Thoracic aorta (tissue), 2 donors: Measurements from ENCODE around the gene GAS6. TPM values are rescaled to one million over a fixed set of nuclear protein-coding genes. Genes with fewer than 3 reads are reported as not detected.

Experiments used
- ATAC-seq: fragments of 150-250 bp; one replicate; pipeline ENCODE4 v1.8.0; 2017; ENCODE audit warnings: low read depth; ENCODE audit not compliant: insufficient number of reproducible peaks, low FRiP score
- DNase-seq: peaks from one replicate; pipeline ENCODE4 v3.0.0-alpha.2; 2020; ENCODE audit warnings: low spot score
- H3K27ac ChIP-seq, 2 donors: fragments of 200-600 bp; sonication (generic); 1 replicate in 1 of 2; 2 replicates in 1 of 2; pipeline ENCODE4 v1.5.1; 2016; ENCODE audit warnings: mild to moderate bottlenecking in 2 of 2, moderate library complexity in 2 of 2
- H3K27me3 ChIP-seq: fragments of 200-600 bp; sonication (generic); replicated peaks from 2 replicates; pipeline ENCODE4 v1.6.0; 2016; ENCODE audit warnings: mild to moderate bottlenecking; ENCODE audit not compliant: insufficient read depth
- H3K36me3 ChIP-seq: fragments of 200-600 bp; sonication (generic); one replicate; pipeline ENCODE4 v1.5.1; 2016
- H3K4me1 ChIP-seq, 2 donors: fragments of 200-600 bp; sonication (generic); 1 replicate in 1 of 2; 2 replicates in 1 of 2; pipeline versions ENCODE4 v1.5.1 to v1.6.0; 2016; ENCODE audit warnings: low read depth in 2 of 2, mild to moderate bottlenecking in 1 of 2; ENCODE audit not compliant: control insufficient read depth in 1 of 2
- H3K4me3 ChIP-seq: fragments of 200-600 bp; sonication (generic); 2 replicates; pipeline ENCODE4 v1.5.1; 2016; ENCODE audit warnings: mild to moderate bottlenecking
- H3K9me3 ChIP-seq: fragments of 200-600 bp; sonication (generic); 2 replicates; pipeline ENCODE4 v1.5.1; 2016
- CTCF ChIP-seq: fragments of 200-600 bp; sonication (generic); IDR thresholded peaks from one replicate; pipeline ENCODE4 v1.5.1; 2019; ENCODE audit warnings: antibody characterized with exemption
- total RNA-seq, 2 donors: library from RNA; depleted of rRNA; stranded (reverse); fragments of >200 nt; gene quantifications; one replicate each; pipeline versions ENCODE4 v1.1.0 to v1.2.3, GENCODE V29; 2016

The GAS6 gene
- total RNA-seq, 2 donors from 2014 or later = 854 to 1,319 TPM

- no peaks in the 10 kb centered on the region for H3K9me3 ChIP-seq
- no peak for TF ChIP-seq CTCF
- H3K27ac ChIP-seq = peak overlapping the region; percentile 47 to 63
- ATAC-seq (no peak), DNase-seq (no peak)
- H3K27me3 ChIP-seq = no peaks in the 10 kb centered on the region
- H3K36me3 ChIP-seq = no peaks in the 10 kb centered on the region
- H3K4me1 ChIP-seq = peaks cover 29 to 39% of the 10 kb centered on the region in 2 donors
- peak overlapping the region; percentile 17 for H3K4me3 ChIP-seq
Measured at GRCh38 chr13:113813749-113814434, 50.0 kb downstream of the GAS6 start.

GRCh38 chr13:113813070-113813748 lies 50.7 kb downstream of the GAS6 start:
- H3K27me3 ChIP-seq = no peaks in the 10 kb centered on the region
- no peak for TF ChIP-seq CTCF
- no peaks in the 10 kb centered on the region for H3K36me3 ChIP-seq
- H3K4me1 ChIP-seq = peaks cover 26 to 32% of the 10 kb centered on the region in 2 donors
- ATAC-seq = no peak
- DNase-seq = no peak
- peak overlapping the region; percentile 47 to 63 for H3K27ac ChIP-seq
- H3K4me3 ChIP-seq = peak overlapping the region; percentile 17
- peaks cover 4% of the 10 kb centered on the region for H3K9me3 ChIP-seq

- DNase-seq (no peak), ATAC-seq (no peak)
- H3K9me3 ChIP-seq = peaks cover 4% of the 10 kb centered on the region
- H3K27ac ChIP-seq = no peak overlapping the region
- H3K36me3 ChIP-seq = no peaks in the 10 kb centered on the region
- no peak for TF ChIP-seq CTCF
- H3K27me3 ChIP-seq = no peaks in the 10 kb centered on the region
- peaks cover 19 to 26% of the 10 kb centered on the region in 2 donors for H3K4me1 ChIP-seq
- no peak overlapping the region for H3K4me3 ChIP-seq
Measured at GRCh38 chr13:113812178-113813040, 51.5 kb downstream of the GAS6 start.

- no peak for ATAC-seq
- H3K9me3 ChIP-seq = peaks cover 4% of the 10 kb centered on the region
- no peak for DNase-seq
- no peak overlapping the region for H3K4me3 ChIP-seq
- peaks cover 13 to 20% of the 10 kb centered on the region in 2 donors for H3K4me1 ChIP-seq
- no peaks in the 10 kb centered on the region for H3K36me3 ChIP-seq
- no peaks in the 10 kb centered on the region for H3K27me3 ChIP-seq
- TF ChIP-seq CTCF = no peak
- no peak overlapping the region for H3K27ac ChIP-seq
Measured at GRCh38 chr13:113811081-113811928, 52.6 kb downstream of the GAS6 start.
